ENCODE results near the gene FNDC3B. TPM values are rescaled to one million over a fixed set of nuclear protein-coding genes. Genes with fewer than 3 reads are reported as not detected.

The FNDC3B gene
- total and polyA plus RNA-seq, 4 donors, result 13.3 to 175 (median 100) TPM

DNA sequence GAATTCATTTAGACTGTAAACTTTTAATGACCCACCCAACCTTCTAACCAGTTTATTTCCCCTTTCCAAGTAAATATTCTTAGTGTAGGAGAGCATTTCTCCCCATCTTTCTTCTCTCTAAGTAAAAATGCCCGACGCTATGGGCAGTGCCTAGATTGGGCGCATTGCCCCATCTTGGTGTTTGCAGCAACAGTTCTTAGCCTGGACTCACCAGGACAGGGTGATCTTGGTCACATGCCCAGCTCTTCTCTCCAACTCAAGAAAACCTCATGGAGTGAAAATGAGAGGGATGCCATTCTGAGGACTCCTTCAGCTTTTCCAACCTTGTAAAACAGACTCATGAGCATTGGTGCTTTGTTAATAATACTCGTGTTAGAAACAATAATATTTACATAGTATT lies 332.2 kb downstream of the FNDC3B start:
- WGBS, 2 donors, result 91% methylated on average over 4 of the region's 4 CpGs
- ATAC-seq (ENCODE audit: insufficient read depth, low FRiP score) (no peak), DNase-seq (no peak)
- Histone ChIP-seq H3K4me3 (no peak overlapping the region), H3K9ac (ENCODE audit: insufficient read depth in 1 of 2, low read length in 2 of 2) (no peak overlapping the region), H3K27ac (ENCODE audit: low read depth in 1 of 2, low read length in 1 of 2) (no peak overlapping the region), H3K36me3 (ENCODE audit: control insufficient read depth in 4 of 4, insufficient read depth in 4 of 4, low read length in 4 of 4) (peaks cover 8 to 19% (median 10%) of the 10 kb centered on the region in 4 donors), H3K4me1 (ENCODE audit: control insufficient read depth in 5 of 5, insufficient read depth in 5 of 5, low read length in 5 of 5) (peaks cover 0 to 12% (median 3%) of the 10 kb centered on the region in 5 donors), H3K9me3 (ENCODE audit: control insufficient read depth in 4 of 4, insufficient read depth in 3 of 4, low read length in 3 of 4) (no peaks in the 10 kb centered on the region), H3K27me3 (ENCODE audit: control insufficient read depth in 3 of 3, insufficient read depth in 3 of 3, low read length in 2 of 3) (no peaks in the 10 kb centered on the region)
- TF ChIP-seq, protein P1, sequence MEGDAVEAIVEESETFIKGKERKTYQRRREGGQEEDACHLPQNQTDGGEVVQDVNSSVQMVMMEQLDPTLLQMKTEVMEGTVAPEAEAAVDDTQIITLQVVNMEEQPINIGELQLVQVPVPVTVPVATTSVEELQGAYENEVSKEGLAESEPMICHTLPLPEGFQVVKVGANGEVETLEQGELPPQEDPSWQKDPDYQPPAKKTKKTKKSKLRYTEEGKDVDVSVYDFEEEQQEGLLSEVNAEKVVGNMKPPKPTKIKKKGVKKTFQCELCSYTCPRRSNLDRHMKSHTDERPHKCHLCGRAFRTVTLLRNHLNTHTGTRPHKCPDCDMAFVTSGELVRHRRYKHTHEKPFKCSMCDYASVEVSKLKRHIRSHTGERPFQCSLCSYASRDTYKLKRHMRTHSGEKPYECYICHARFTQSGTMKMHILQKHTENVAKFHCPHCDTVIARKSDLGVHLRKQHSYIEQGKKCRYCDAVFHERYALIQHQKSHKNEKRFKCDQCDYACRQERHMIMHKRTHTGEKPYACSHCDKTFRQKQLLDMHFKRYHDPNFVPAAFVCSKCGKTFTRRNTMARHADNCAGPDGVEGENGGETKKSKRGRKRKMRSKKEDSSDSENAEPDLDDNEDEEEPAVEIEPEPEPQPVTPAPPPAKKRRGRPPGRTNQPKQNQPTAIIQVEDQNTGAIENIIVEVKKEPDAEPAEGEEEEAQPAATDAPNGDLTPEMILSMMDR (IDR thresholded peaks at IDR 0.05; ENCODE audit: control extremely low read depth, extremely low read depth), result no peak

DNA sequence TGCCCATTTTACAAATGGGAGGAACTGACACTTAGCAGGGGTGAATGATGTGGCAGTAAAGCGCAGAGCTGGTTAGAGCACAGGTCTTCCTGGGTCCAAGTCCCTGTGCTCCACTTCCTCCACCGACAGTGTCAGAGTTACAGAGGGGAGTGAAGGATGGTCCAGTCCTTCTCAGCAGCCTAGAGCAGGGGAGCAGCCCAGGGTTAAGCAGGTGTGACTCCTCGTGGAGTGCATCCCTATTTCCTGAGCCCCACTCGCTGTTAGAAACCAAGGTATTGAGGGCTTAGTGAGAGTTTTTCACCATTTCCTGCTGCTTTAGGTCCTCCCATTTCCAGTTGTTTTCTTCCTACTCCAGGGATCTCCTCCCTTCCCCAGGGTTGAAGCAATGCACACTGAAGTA lies 333.5 kb downstream of the FNDC3B start:
- DNase-seq (no peak), ATAC-seq (ENCODE audit: insufficient read depth, low FRiP score) (no peak)
- Histone ChIP-seq H3K4me1 (ENCODE audit: control insufficient read depth in 5 of 5, insufficient read depth in 5 of 5, low read length in 5 of 5) (peaks cover 0 to 12% (median 2%) of the 10 kb centered on the region in 5 donors), H3K4me3 (no peak overlapping the region), H3K36me3 (ENCODE audit: control insufficient read depth in 4 of 4, insufficient read depth in 4 of 4, low read length in 4 of 4) (peaks cover 12 to 19% (median 15%) of the 10 kb centered on the region in 4 donors), H3K9ac (ENCODE audit: insufficient read depth in 1 of 2, low read length in 2 of 2) (no peak overlapping the region), H3K27ac (ENCODE audit: low read depth in 1 of 2, low read length in 1 of 2) (no peak overlapping the region), H3K27me3 (ENCODE audit: control insufficient read depth in 3 of 3, insufficient read depth in 3 of 3, low read length in 2 of 3) (no peaks in the 10 kb centered on the region), H3K9me3 (ENCODE audit: control insufficient read depth in 4 of 4, insufficient read depth in 3 of 4, low read length in 3 of 4) (no peaks in the 10 kb centered on the region)
- 80 to 90% methylated on average over 4 of the region's 4 CpGs for WGBS, 2 donors
- TF ChIP-seq, protein P1 (IDR thresholded peaks at IDR 0.05; ENCODE audit: control extremely low read depth, extremely low read depth), result no peak

DNA sequence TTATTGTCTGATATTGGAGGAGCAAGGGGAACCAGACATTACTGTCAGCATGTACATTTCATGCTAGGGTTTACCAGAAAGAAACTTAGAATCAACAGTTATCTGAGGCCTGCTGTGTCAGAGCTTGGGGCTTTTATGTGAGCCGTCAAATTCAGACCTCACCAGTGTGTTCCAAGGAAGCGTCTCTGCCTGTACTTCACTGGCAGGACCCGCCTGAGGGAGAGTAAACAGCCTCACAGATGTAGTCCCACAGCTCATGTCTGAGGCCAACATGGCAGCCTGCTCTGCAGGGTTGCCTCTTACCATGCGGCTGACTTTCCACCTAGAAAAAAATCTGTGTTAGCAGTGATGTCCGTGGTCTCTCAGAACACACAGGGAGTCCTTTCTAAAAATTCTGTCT lies 334.5 kb downstream of the FNDC3B start:
- peaks cover 0 to 12% (median 2%) of the 10 kb centered on the region in 5 donors for H3K4me1 ChIP-seq (ENCODE audit: control insufficient read depth in 5 of 5, insufficient read depth in 5 of 5, low read length in 5 of 5)
- no peaks in the 10 kb centered on the region for H3K9me3 ChIP-seq (ENCODE audit: control insufficient read depth in 4 of 4, insufficient read depth in 3 of 4, low read length in 3 of 4)
- H3K4me3 ChIP-seq, result no peak overlapping the region
- H3K9ac ChIP-seq (ENCODE audit: insufficient read depth in 1 of 2, low read length in 2 of 2), result no peak overlapping the region
- no peak overlapping the region for H3K27ac ChIP-seq (ENCODE audit: low read depth in 1 of 2, low read length in 1 of 2)
- ATAC-seq (ENCODE audit: insufficient read depth, low FRiP score) (no peak), DNase-seq (no peak)
- no peaks in the 10 kb centered on the region for H3K27me3 ChIP-seq (ENCODE audit: control insufficient read depth in 3 of 3, insufficient read depth in 3 of 3, low read length in 2 of 3)
- WGBS, 2 donors, result 96 to 99% methylated on average over 5 of the region's 5 CpGs
- H3K36me3 ChIP-seq (ENCODE audit: control insufficient read depth in 4 of 4, insufficient read depth in 4 of 4, low read length in 4 of 4), result peaks cover 22 to 25% (median 24%) of the 10 kb centered on the region in 4 donors
- TF ChIP-seq, protein P1 (IDR thresholded peaks at IDR 0.05; ENCODE audit: control extremely low read depth, extremely low read depth), result no peak

Data from lung (tissue), 12 donors.